Calu3 (cell line): ENCODE results near the gene PRSS56. TPM values are rescaled to one million over a fixed set of nuclear protein-coding genes. Genes with fewer than 3 reads are reported as not detected.

ENCODE experiments used
- BruUV-seq: library from RNA; stranded (reverse); fragments of 400-500 nt; replicated peaks from 2 replicates; lab custom pipeline; 2021; lab: Mats Ljungman, UMichigan
- CTCF ChIA-PET: fragments of 300-600 bp; sonication (Branson Sonifier 250); formaldehyde crosslinking; loops from one replicate; lab custom pipeline; 2022; ENCODE audit warnings: antibody characterized with exemption; lab: Charles Lee
- DNase-seq: peaks from one replicate; pipeline ENCODE4 v3.0.0; 2022
- H3K27ac Mint-ChIP-seq: one replicate; pipeline ENCODE4 v1.8.0; 2022; ENCODE audit warnings: mixed read lengths; ENCODE audit not compliant: unreplicated experiment
- H3K27me3 Mint-ChIP-seq: one replicate; pipeline ENCODE4 v1.8.0; 2022; ENCODE audit warnings: mixed read lengths; ENCODE audit not compliant: unreplicated experiment
- H3K36me3 Mint-ChIP-seq: one replicate; pipeline ENCODE4 v1.8.0; 2022; ENCODE audit warnings: mild to moderate bottlenecking, moderate library complexity, mixed read lengths; ENCODE audit not compliant: insufficient read depth, unreplicated experiment
- H3K4me1 Mint-ChIP-seq: one replicate; pipeline ENCODE4 v1.8.0; 2022; ENCODE audit warnings: mild to moderate bottlenecking, low read depth, mixed read lengths; ENCODE audit not compliant: unreplicated experiment
- H3K4me3 Mint-ChIP-seq: one replicate; pipeline ENCODE4 v1.8.0; 2022; ENCODE audit warnings: mild to moderate bottlenecking, low read depth, moderate library complexity, mixed read lengths; ENCODE audit not compliant: unreplicated experiment
- H3K9me3 Mint-ChIP-seq: one replicate; pipeline ENCODE4 v1.8.0; 2022; ENCODE audit warnings: low read depth, mixed read lengths; ENCODE audit not compliant: unreplicated experiment
- intact Hi-C: fragments of 100-400 bp; cut with micrococcal nuclease; formaldehyde crosslinking; loops from one replicate; pipeline ENCODE4 v1.10.0; 2022; ENCODE audit not compliant: unreplicated experiment
- total RNA-seq: library from RNA; stranded (reverse); gene quantifications from 2 replicates; pipeline ENCODE4 v1.2.3, GENCODE V29; 2022
- TF ChIP-seq, protein P1 (sequence below): fragments of 200-600 bp; IDR thresholded peaks from one replicate; pipeline ENCODE4 v1.8.0; 2022; ENCODE audit warnings: antibody characterized with exemption; ENCODE audit not compliant: unreplicated experiment

Gene PRSS56
- total RNA-seq, 1 experiment from 2014 or later = not detected

DNA sequence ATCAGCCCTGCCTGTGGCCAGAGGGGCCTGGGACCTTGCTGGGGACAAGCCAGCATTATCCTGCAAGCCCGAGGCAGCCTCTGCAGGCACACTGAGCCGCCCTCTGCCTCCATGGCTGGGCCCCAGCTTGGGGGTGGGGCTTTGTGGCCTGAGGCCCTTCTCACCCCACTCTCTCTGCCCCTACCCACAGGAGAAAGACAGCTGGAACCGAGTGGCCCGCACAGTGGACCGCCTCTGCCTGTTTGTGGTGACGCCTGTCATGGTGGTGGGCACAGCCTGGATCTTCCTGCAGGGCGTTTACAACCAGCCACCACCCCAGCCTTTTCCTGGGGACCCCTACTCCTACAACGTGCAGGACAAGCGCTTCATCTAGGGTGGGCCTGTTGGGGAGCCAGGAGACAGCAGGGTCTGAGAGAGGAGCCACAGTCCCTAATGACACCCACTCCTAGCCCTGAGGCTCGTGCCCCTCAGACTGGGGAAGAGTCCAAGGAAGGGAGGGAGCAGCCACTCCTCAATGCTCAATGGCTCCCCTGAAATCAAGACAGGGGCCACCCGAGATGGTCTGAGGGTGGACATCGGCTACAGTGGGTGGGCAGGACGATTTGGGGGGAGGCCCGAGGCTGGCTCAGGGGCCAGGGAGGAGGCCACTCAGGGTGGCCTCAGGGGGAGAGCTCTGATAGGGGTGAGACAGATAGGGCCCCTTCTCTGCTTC is 14.9 kb downstream of the PRSS56 start:
- DNase-seq = no peak
- Mint-ChIP-seq H3K4me3 (no peak overlapping the region), H3K36me3 (peaks cover 6% of the 10 kb centered on the region), H3K27me3 (peaks cover 76% of the 10 kb centered on the region), H3K27ac (no peak overlapping the region), H3K4me1 (no peaks in the 10 kb centered on the region), H3K9me3 (no peaks in the 10 kb centered on the region)
- intact Hi-C loops = no loop called here
- TF ChIP-seq, protein P1, sequence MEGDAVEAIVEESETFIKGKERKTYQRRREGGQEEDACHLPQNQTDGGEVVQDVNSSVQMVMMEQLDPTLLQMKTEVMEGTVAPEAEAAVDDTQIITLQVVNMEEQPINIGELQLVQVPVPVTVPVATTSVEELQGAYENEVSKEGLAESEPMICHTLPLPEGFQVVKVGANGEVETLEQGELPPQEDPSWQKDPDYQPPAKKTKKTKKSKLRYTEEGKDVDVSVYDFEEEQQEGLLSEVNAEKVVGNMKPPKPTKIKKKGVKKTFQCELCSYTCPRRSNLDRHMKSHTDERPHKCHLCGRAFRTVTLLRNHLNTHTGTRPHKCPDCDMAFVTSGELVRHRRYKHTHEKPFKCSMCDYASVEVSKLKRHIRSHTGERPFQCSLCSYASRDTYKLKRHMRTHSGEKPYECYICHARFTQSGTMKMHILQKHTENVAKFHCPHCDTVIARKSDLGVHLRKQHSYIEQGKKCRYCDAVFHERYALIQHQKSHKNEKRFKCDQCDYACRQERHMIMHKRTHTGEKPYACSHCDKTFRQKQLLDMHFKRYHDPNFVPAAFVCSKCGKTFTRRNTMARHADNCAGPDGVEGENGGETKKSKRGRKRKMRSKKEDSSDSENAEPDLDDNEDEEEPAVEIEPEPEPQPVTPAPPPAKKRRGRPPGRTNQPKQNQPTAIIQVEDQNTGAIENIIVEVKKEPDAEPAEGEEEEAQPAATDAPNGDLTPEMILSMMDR = no peak
- CTCF ChIA-PET = no interaction called here
- no TSS peak for BruUV-seq

- TF ChIP-seq, protein P1 = no peak
- BruUV-seq = no TSS peak
- Mint-ChIP-seq H3K27ac (no peak overlapping the region), H3K4me1 (no peaks in the 10 kb centered on the region), H3K27me3 (peaks cover 68% of the 10 kb centered on the region), H3K36me3 (peaks cover 12% of the 10 kb centered on the region), H3K4me3 (no peak overlapping the region), H3K9me3 (no peaks in the 10 kb centered on the region)
- no peak for DNase-seq
- CTCF ChIA-PET = no interaction called here
- intact Hi-C loops = no loop called here
Measured at GRCh38 chr2:232535761-232536530, 15.8 kb downstream of the PRSS56 start.

GRCh38 chr2:232537079-232537478 is 16.9 kb downstream of the PRSS56 start:
- CTCF ChIA-PET = no interaction called here
- Mint-ChIP-seq H3K4me3 (no peak overlapping the region), H3K36me3 (peaks cover 12% of the 10 kb centered on the region), H3K27ac (no peak overlapping the region), H3K4me1 (no peaks in the 10 kb centered on the region), H3K9me3 (no peaks in the 10 kb centered on the region), H3K27me3 (peaks cover 63% of the 10 kb centered on the region)
- DNase-seq = no peak
- intact Hi-C loops = no loop called here
- TF ChIP-seq, protein P1 = no peak
- no TSS peak for BruUV-seq

DNA sequence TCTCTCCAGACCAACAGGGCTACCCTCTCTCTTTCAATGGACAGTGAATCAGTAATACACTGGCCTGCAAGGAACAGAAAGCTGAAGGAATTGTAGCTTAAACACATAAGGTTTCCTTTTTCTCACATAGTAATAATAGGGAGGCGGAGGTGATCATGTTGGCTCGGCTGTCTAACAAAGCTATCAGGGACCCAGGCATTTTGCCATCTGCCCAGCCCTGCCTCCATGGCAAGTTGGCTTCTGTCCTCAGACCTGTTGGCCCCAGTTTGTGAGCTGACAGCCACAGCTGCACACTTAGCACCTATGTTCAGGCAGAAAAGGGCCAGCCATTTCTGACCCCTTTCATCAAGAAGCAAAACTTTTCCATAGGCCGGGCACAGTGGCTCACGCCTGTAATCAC is 17.3 kb downstream of the PRSS56 start:
- Mint-ChIP-seq H3K36me3 (peaks cover 12% of the 10 kb centered on the region), H3K9me3 (no peaks in the 10 kb centered on the region), H3K4me3 (no peak overlapping the region), H3K27me3 (peaks cover 63% of the 10 kb centered on the region), H3K4me1 (no peaks in the 10 kb centered on the region), H3K27ac (no peak overlapping the region)
- DNase-seq = no peak
- intact Hi-C loops = no loop called here
- TF ChIP-seq, protein P1 = no peak
- no TSS peak for BruUV-seq
- CTCF ChIA-PET = no interaction called here
